PFSK-1 (cell line): ENCODE measurements around the gene ADNP2.

ENCODE experiments used
- POLR2AphosphoS5 ChIP-seq: IDR thresholded peaks from 2 replicates; pipeline ENCODE4 v1.6.1; 2012; ENCODE audit warnings: low read depth, mild to moderate bottlenecking, control low read depth, low read length, moderate library complexity
- REST ChIP-seq, 2 experiments: IDR thresholded peaks; 2 replicates each; pipeline versions ENCODE4 v1.6.1 to v1.8.0; 2011 to 2012; ENCODE audit warnings: low read depth in 2 of 2, low read length in 2 of 2, control low read depth in 1 of 2, inconsistent platforms in 1 of 2, mild to moderate bottlenecking in 1 of 2, moderate library complexity in 1 of 2; ENCODE audit not compliant: insufficient read depth in 1 of 2

DNA sequence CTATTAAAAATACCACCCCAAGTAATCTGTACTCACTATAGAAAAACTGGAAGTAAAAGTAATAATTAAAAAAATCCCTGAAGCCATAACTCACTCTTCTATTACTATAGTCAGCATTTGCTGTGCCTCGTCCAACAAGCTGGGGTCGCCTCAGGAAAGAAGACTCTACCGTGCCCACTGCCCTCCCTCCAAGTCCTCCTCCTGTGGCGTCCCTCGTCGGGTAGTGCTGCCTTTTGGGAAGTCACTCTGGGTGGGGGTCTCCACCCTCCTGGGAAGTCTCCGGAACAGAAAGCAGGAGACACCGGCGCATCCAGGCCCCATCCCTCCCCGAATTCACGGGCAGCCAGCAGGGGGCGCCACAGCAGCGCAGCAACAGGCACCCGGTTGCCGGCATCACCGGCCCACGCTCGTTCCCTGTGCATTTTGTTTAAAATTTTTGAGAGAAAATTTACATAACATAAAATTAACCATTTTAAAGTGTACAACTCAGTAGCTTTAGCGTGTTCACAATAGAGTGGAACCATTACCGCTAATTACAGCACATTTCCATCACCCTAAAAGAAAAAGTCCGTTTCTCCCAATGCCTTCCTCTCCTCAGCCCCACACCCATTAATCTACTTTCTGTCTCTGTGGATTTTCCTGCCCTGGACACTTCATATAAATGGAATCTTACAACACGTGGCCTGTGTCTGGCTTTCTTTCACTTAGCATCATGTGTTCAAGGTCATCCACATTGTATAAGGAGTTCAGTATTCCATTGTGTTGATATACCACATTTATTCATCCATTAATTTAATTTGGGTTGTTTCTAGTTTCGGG is 62.2 kb downstream of the ADNP2 start:
- TF ChIP-seq POLR2AphosphoS5 (no peak), REST (IDR thresholded peaks at IDR 0.05; ENCODE audit: insufficient read depth in 1 of 2, low read depth in 2 of 2, low read length in 2 of 2) (no peak)
